Measurements from ENCODE around the gene DTHD1.

DNA sequence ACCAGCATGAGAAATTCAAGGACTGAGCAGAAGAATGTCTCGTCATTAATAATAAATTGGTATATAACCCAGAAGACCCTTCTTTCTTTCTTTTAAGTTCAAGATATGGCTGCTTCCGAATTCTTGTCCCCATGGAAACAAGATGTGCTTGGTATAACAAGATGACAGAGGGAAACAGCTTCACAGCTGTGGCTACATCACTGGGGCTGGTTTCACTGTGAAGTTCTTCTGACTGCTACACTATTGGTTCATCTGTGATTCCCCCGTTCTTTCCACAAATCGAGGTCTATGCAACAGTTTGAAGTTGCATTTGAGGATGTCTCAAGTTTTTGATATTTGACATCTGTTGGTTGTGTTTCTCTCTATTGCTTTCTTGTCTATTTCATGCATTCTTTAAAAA lies 12.3 kb upstream of the DTHD1 start:
- no peak for TF ChIP-seq EZH2phosphoT487 (IDR thresholded peaks at IDR 0.05; ENCODE audit: insufficient read depth, low read depth)
- no peak for TF ChIP-seq EZH2 (IDR thresholded peaks at IDR 0.05; ENCODE audit: insufficient read depth, poor library complexity, severe bottlenecking)
